Amniotic stem cell (primary cell): ENCODE measurements around the gene KCNQ5.

Experiments used
- DNase-seq: peaks from one replicate; lab custom pipeline; 2025; lab: John Stamatoyannopoulos, UW

Gene KCNQ5

GRCh38 chr6:72676995-72677394, 55.1 kb downstream of the KCNQ5 start:
- DNase-seq: no peak

- DNase-seq: no peak
These were observed 55.9 kb downstream of the KCNQ5 start for GRCh38 chr6:72677740-72678139.

GRCh38 chr6:72683797-72684196, 61.9 kb downstream of the KCNQ5 start:
- no peak for DNase-seq

- no peak for DNase-seq
These were observed 67.5 kb downstream of the KCNQ5 start for GRCh38 chr6:72689107-72689954.

GRCh38 chr6:72691249-72691648, 69.4 kb downstream of the KCNQ5 start:
- DNase-seq: no peak

GRCh38 chr6:72696055-72696454, 74.2 kb downstream of the KCNQ5 start:
- no peak for DNase-seq

- DNase-seq: no peak
These were observed 77.3 kb downstream of the KCNQ5 start for GRCh38 chr6:72699159-72699558.

GRCh38 chr6:72702421-72702820, 80.6 kb downstream of the KCNQ5 start:
- no peak for DNase-seq

GRCh38 chr6:72703093-72703492, 81.2 kb downstream of the KCNQ5 start:
- DNase-seq: no peak

- DNase-seq: no peak
These were observed 83.1 kb downstream of the KCNQ5 start for GRCh38 chr6:72704979-72705378.

GRCh38 chr6:72709431-72709830, 87.6 kb downstream of the KCNQ5 start:
- no peak for DNase-seq

- no peak for DNase-seq
These were observed 89.9 kb downstream of the KCNQ5 start for GRCh38 chr6:72711731-72712130.

- no peak for DNase-seq
These were observed 91.0 kb downstream of the KCNQ5 start for GRCh38 chr6:72712910-72713309.

- DNase-seq: no peak
These were observed 93.3 kb downstream of the KCNQ5 start for GRCh38 chr6:72715119-72715518.

- DNase-seq: no peak
These were observed 95.1 kb downstream of the KCNQ5 start for GRCh38 chr6:72716916-72717315.

- no peak for DNase-seq
These were observed 98.6 kb downstream of the KCNQ5 start for GRCh38 chr6:72720464-72720863.

GRCh38 chr6:72721346-72721745, 99.5 kb downstream of the KCNQ5 start:
- no peak for DNase-seq

GRCh38 chr6:72724545-72724944, 102.7 kb downstream of the KCNQ5 start:
- no peak for DNase-seq

GRCh38 chr6:72728706-72729343, 107.0 kb downstream of the KCNQ5 start:
- DNase-seq: no peak

GRCh38 chr6:72733045-72733444, 111.2 kb downstream of the KCNQ5 start:
- DNase-seq: no peak

- DNase-seq: no peak
These were observed 116.2 kb downstream of the KCNQ5 start for GRCh38 chr6:72738091-72738490.

- DNase-seq: no peak
These were observed 117.5 kb downstream of the KCNQ5 start for GRCh38 chr6:72739368-72739779.

GRCh38 chr6:72740135-72740534, 118.3 kb downstream of the KCNQ5 start:
- DNase-seq: no peak

GRCh38 chr6:72741083-72741482, 119.2 kb downstream of the KCNQ5 start:
- DNase-seq: no peak
